Testis (tissue), 3 donors: ENCODE results near the gene FCHO2. TPM values are rescaled to one million over a fixed set of nuclear protein-coding genes. Genes with fewer than 3 reads are reported as not detected.

Experiments used
- DNase-seq: peaks from one replicate; pipeline ENCODE4 v3.0.0-alpha.2; 2019
- H3K27ac ChIP-seq, 2 donors: fragments of 200-600 bp; sonication (generic); one replicate each; pipeline ENCODE4 v1.5.1; 2019
- H3K27me3 ChIP-seq: fragments of 200-600 bp; sonication (generic); one replicate; pipeline ENCODE4 v1.5.1; 2019
- H3K36me3 ChIP-seq: fragments of 200-600 bp; sonication (generic); one replicate; pipeline ENCODE4 v1.5.1; 2017; ENCODE audit warnings: low read depth; ENCODE audit errors: missing control alignments
- H3K4me1 ChIP-seq: fragments of 200-600 bp; sonication (generic); one replicate; pipeline ENCODE4 v1.5.1; 2019
- H3K4me3 ChIP-seq, 2 donors: fragments of 200-600 bp; sonication (generic); one replicate each; pipeline ENCODE4 v1.5.1; 2017 to 2019
- H3K9me3 ChIP-seq: fragments of 200-600 bp; sonication (generic); one replicate; pipeline ENCODE4 v1.5.1; 2017
- CTCF ChIP-seq, 3 experiments: fragments of 450-650 bp in 2 of 3; fragments of 200-600 bp in 1 of 3; sonication (generic) in 1 of 3; IDR thresholded peaks; one replicate each; pipeline ENCODE4 v1.5.1; 2016 to 2019; ENCODE audit warnings: antibody characterized with exemption in 3 of 3, mild to moderate bottlenecking in 2 of 3, moderate library complexity in 1 of 3
- POLR2A ChIP-seq: fragments of 450-650 bp; IDR thresholded peaks from one replicate; pipeline ENCODE4 v1.6.1; 2017; ENCODE audit warnings: antibody characterized with exemption, mild to moderate bottlenecking, moderate library complexity
- WGBS, 2 donors: methylation state at CpG; one replicate each; pipeline ENCODE4 v1.1.5; 2018; 5-methylcytosine and 5-hydroxymethylcytosine counted together
- intact Hi-C: fragments of 100-400 bp; cut with DNase I; formaldehyde crosslinking; loops from one replicate; pipeline ENCODE4 v1.15.1; 2023; ENCODE audit warnings: low total_unique reads
- polyA plus RNA-seq: library from polyadenylated mRNA; stranded (reverse); fragments of 350-450 nt; fragmentation: Illumina TruSeq; extraction: RNeasy Lipid Tissue Mini Kit (QIAGEN cat#74804); gene quantifications from one replicate; pipeline ENCODE4 v1.2.3, GENCODE V29; 2014; ENCODE audit warnings: low read depth, low replicate concordance; ENCODE audit not compliant: insufficient read depth
- total RNA-seq, 2 donors: library from RNA; depleted of rRNA; stranded (reverse); fragments of >200 nt; gene quantifications; one replicate each; pipeline ENCODE4 v1.2.3, GENCODE V29; 2016

Gene FCHO2
- total and polyA plus RNA-seq, 3 donors from 2014 or later: 8.7 to 20.6 (median 18.7) TPM

GRCh38 chr5:73117088-73117740 lies 161.4 kb downstream of the FCHO2 start:
- WGBS, 2 donors: 80 to 92% methylated on average over 3 of the region's 3 CpGs
- H3K27ac ChIP-seq: no peak overlapping the region
- H3K36me3 ChIP-seq: no peaks in the 10 kb centered on the region
- H3K4me1 ChIP-seq: no peaks in the 10 kb centered on the region
- no peak for DNase-seq
- no peaks in the 10 kb centered on the region for H3K27me3 ChIP-seq
- H3K4me3 ChIP-seq: no peak overlapping the region
- intact Hi-C loops: no loop called here
- H3K9me3 ChIP-seq: no peaks in the 10 kb centered on the region
- TF ChIP-seq CTCF (IDR thresholded peaks at IDR 0.05) (no peak), POLR2A (no peak)

GRCh38 chr5:73118391-73118973 lies 162.6 kb downstream of the FCHO2 start:
- no peaks in the 10 kb centered on the region for H3K9me3 ChIP-seq
- no peaks in the 10 kb centered on the region for H3K36me3 ChIP-seq
- DNase-seq: no peak
- H3K27ac ChIP-seq: no peak overlapping the region
- 61 to 66% methylated on average over 5 of the region's 5 CpGs for WGBS, 2 donors
- no peak for TF ChIP-seq POLR2A
- no peak for TF ChIP-seq CTCF (IDR thresholded peaks at IDR 0.05)
- H3K4me3 ChIP-seq: no peak overlapping the region
- H3K27me3 ChIP-seq: no peaks in the 10 kb centered on the region
- H3K4me1 ChIP-seq: no peaks in the 10 kb centered on the region
- intact Hi-C loops: no loop called here

- 23 to 60% methylated on average over 19 to 40 of the region's 40 CpGs for WGBS, 2 donors
- DNase-seq: peak; percentile 33
- no peaks in the 10 kb centered on the region for H3K4me1 ChIP-seq
- no peaks in the 10 kb centered on the region for H3K36me3 ChIP-seq
- H3K9me3 ChIP-seq: no peaks in the 10 kb centered on the region
- intact Hi-C loops: no loop called here
- H3K4me3 ChIP-seq: peak overlapping the region; percentile 48 to 59
- peak overlapping the region in 1 of 2 donors; percentile 36 for H3K27ac ChIP-seq
- TF ChIP-seq POLR2A (no peak), CTCF (IDR thresholded peaks at IDR 0.05) (no peak)
- no peaks in the 10 kb centered on the region for H3K27me3 ChIP-seq
Observed at GRCh38 chr5:73119451-73120157, 163.8 kb downstream of the FCHO2 start.

GRCh38 chr5:73120222-73121118 lies 164.6 kb downstream of the FCHO2 start, which contains the start of gene TMEM171:
TSS of gene TMEM171 (plus strand) at chr5:73120575. CDS start at chr5:73123374, 2,799 bp downstream.
- peak within 1 kb of the TSS in 1 of 2 donors; percentile 36 for H3K27ac ChIP-seq
- peak; percentile 38 for DNase-seq
- peak within 1 kb of the TSS; percentile 48 to 59 for H3K4me3 ChIP-seq
- intact Hi-C loops: no loop called here
- no peaks in the 10 kb centered on the region for H3K36me3 ChIP-seq
- TF ChIP-seq CTCF (IDR thresholded peaks at IDR 0.05): no peak
- TF ChIP-seq POLR2A: no peak
- H3K4me1 ChIP-seq: no peaks in the 10 kb centered on the region
- no peaks in the 10 kb centered on the region for H3K9me3 ChIP-seq
- 0 to 1% methylated on average over 28 to 81 of the region's 94 CpGs for WGBS, 2 donors
- no peaks in the 10 kb centered on the region for H3K27me3 ChIP-seq
